ENCODE measurements around the gene KLHL22. TPM values are rescaled to one million over a fixed set of nuclear protein-coding genes. Genes with fewer than 3 reads are reported as not detected.
A peak's percentile ranks its signal among the peaks of the same experiment; 100 is the strongest.

KLHL22 gene
- total RNA-seq, 2 donors from 2014 or later: 21.4 to 26.5 TPM

GRCh38 chr22:20431511-20432192 lies 63.9 kb downstream of the KLHL22 start:
- Mint-ChIP-seq H3K4me1 (ENCODE audit: low read depth) (peaks cover 13% of the 10 kb centered on the region), H3K27ac (no peak overlapping the region), H3K4me3 (peak overlapping the region; percentile 25 to 77), H3K9me3 (no peaks in the 10 kb centered on the region), H3K27me3 (ENCODE audit: low read depth) (peaks cover 69% of the 10 kb centered on the region), H3K36me3 (ENCODE audit: insufficient read depth in 2 of 2) (no peaks in the 10 kb centered on the region)
- ATAC-seq (replicated peaks in 1 of 2) (no peak), DNase-seq (no peak)

- Mint-ChIP-seq H3K9me3 (no peaks in the 10 kb centered on the region), H3K36me3 (ENCODE audit: insufficient read depth in 2 of 2) (no peaks in the 10 kb centered on the region), H3K4me1 (ENCODE audit: low read depth) (peaks cover 11% of the 10 kb centered on the region), H3K27me3 (ENCODE audit: low read depth) (peaks cover 71% of the 10 kb centered on the region), H3K4me3 (peak overlapping the region; percentile 77 to 94), H3K27ac (no peak overlapping the region)
- DNase-seq (peak; percentile 71 to 75), ATAC-seq (replicated peaks in 1 of 2) (peak; percentile 63 to 69)
These were observed 64.7 kb downstream of the KLHL22 start for GRCh38 chr22:20430720-20431510.

GRCh38 chr22:20430101-20430719 lies 65.4 kb downstream of the KLHL22 start:
- Mint-ChIP-seq H3K27ac (no peak overlapping the region), H3K27me3 (ENCODE audit: low read depth) (peaks cover 64% of the 10 kb centered on the region), H3K4me3 (peak overlapping the region; percentile 77 to 94), H3K4me1 (ENCODE audit: low read depth) (peaks cover 5% of the 10 kb centered on the region), H3K36me3 (ENCODE audit: insufficient read depth in 2 of 2) (no peaks in the 10 kb centered on the region), H3K9me3 (no peaks in the 10 kb centered on the region)
- peak; percentile 2 to 32 for ATAC-seq (replicated peaks in 1 of 2)
- peak in 1 of 2 donors; percentile 39 for DNase-seq

DNA sequence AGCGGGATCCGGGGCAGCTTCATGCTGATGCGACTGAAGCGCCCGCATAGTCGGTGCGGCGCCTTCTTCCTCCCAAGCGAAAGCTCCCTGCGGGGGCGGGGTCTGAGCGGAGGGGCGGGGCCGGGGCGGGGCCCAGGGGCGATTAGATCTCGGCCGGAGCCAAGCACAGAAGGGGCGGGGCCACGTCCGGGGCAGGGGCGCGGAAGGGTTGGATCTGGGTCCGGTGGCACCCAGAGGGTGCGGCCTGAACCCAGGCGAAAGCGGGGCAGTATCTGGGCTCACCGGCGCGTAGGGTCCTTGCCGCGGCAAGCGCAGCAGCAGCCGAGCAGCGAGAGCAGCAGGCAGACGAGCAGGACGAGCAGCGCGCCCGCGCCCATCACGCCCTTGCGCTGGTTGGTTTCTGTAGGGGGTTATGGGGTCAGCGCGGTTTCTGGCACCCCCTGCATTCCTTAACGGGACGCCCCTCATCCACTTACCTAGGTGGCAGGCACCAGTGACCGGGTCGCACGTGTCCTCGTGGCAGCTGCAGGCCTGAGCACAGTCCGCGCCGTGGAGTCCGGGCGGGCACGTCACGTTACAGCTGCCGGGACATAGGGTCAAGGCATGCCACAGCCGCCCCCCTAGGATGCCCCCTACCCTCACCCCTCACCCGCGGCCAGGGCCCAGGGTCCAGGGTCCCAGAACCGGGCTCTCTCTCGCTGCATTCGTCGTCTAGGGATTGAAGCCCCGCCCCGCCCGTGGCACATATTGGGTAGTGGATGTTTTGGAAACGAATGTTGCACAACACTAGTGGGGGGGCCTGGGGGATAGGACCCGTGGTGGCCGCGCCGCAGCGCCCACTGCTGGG lies 66.1 kb downstream of the KLHL22 start:
- peaks cover 56% of the 10 kb centered on the region for H3K27me3 Mint-ChIP-seq (ENCODE audit: low read depth)
- ATAC-seq (replicated peaks in 1 of 2) (peak; percentile 69 to 73), DNase-seq (peak; percentile 82 to 83)
- H3K4me3 Mint-ChIP-seq: peak overlapping the region; percentile 77 to 94
- no peaks in the 10 kb centered on the region for H3K9me3 Mint-ChIP-seq
- H3K27ac Mint-ChIP-seq: peak overlapping the region; percentile 78
- no peaks in the 10 kb centered on the region for H3K36me3 Mint-ChIP-seq (ENCODE audit: insufficient read depth in 2 of 2)
- peaks cover 5% of the 10 kb centered on the region for H3K4me1 Mint-ChIP-seq (ENCODE audit: low read depth)

DNA sequence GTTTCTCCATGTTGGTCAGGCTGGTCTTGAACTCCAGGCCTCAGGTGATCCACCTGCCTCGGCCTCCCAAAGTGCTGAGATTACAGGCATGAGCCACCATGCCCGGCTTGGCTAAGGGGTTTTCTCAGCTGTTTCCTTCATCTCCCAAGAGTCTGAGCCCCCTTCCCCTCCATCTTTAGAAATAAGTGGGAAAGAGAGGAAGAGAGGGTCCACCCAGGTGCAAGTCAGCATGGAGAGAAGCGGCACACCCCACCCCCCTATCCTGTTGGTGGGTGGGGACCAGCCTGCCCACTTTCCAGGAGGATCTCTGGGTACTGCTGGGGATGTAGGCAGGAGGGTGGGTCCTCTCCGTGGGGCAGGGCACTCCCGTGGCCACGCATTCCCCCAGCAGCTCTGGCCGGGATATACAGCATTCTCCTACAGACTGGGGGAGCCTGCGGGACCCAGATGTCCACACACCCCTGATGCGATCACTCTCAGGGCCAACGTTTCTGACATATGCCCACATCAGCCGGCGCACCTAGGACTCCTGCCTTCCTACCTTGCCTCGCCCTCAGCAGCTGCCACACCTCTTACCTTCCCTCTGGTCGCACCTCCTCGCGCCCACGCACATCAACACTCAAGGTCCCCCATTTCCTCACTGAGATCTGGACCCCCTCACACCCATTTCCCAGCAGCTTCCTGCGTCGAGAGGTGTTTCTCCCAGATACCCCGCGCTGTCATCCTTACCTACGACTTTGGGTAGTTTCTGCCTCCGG lies 66.9 kb downstream of the KLHL22 start:
- no peaks in the 10 kb centered on the region for H3K36me3 Mint-ChIP-seq (ENCODE audit: insufficient read depth in 2 of 2)
- H3K4me1 Mint-ChIP-seq (ENCODE audit: low read depth): peaks cover 5% of the 10 kb centered on the region
- no peaks in the 10 kb centered on the region for H3K9me3 Mint-ChIP-seq
- ATAC-seq (replicated peaks in 1 of 2): peak in 1 of 2 donors; percentile 1
- no peak for DNase-seq
- peaks cover 49% of the 10 kb centered on the region for H3K27me3 Mint-ChIP-seq (ENCODE audit: low read depth)
- peak overlapping the region; percentile 78 for H3K27ac Mint-ChIP-seq
- H3K4me3 Mint-ChIP-seq: peak overlapping the region; percentile 77 to 94

DNA sequence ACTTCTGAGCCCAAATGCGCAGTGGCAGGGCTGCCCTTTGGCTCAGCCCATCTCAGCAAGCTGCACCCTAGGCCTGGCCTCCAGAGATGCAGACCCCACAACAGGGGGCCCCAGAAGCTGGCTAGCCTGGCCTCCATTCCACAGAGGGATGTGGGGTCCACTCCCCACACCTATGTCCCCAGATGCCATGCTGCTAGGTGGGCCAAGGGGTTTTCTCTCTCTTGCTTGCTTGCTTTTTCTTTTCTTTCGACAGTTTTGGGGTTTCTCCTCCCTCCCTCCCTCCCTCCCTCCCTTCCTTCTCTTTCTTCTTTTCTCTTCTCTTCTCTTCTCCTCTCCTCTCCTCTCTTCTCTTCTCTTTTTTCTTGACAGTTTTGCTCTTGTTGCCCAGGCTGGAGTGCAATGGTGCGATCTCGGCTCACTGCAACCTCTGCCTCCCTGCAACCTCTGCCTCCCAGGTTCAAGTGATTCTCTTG lies 67.6 kb downstream of the KLHL22 start:
- Mint-ChIP-seq H3K27me3 (ENCODE audit: low read depth) (peaks cover 51% of the 10 kb centered on the region), H3K9me3 (no peaks in the 10 kb centered on the region), H3K36me3 (ENCODE audit: insufficient read depth in 2 of 2) (no peaks in the 10 kb centered on the region), H3K4me3 (no peak overlapping the region), H3K4me1 (ENCODE audit: low read depth) (peaks cover 5% of the 10 kb centered on the region), H3K27ac (no peak overlapping the region)
- DNase-seq (no peak), ATAC-seq (replicated peaks in 1 of 2) (no peak)

- DNase-seq (no peak), ATAC-seq (replicated peaks in 1 of 2) (no peak)
- Mint-ChIP-seq H3K27me3 (ENCODE audit: low read depth) (peaks cover 45% of the 10 kb centered on the region), H3K36me3 (ENCODE audit: insufficient read depth in 2 of 2) (no peaks in the 10 kb centered on the region), H3K4me1 (ENCODE audit: low read depth) (peaks cover 5% of the 10 kb centered on the region), H3K9me3 (no peaks in the 10 kb centered on the region), H3K27ac (no peak overlapping the region), H3K4me3 (peak overlapping the region in 1 of 2 donors; percentile 29)
These were observed 68.3 kb downstream of the KLHL22 start for GRCh38 chr22:20427104-20427944.

- no peaks in the 10 kb centered on the region for H3K9me3 Mint-ChIP-seq
- peak overlapping the region in 1 of 2 donors; percentile 22 for H3K4me3 Mint-ChIP-seq
- no peaks in the 10 kb centered on the region for H3K36me3 Mint-ChIP-seq (ENCODE audit: insufficient read depth in 2 of 2)
- H3K4me1 Mint-ChIP-seq (ENCODE audit: low read depth): peaks cover 5% of the 10 kb centered on the region
- DNase-seq (no peak), ATAC-seq (replicated peaks in 1 of 2) (no peak)
- H3K27me3 Mint-ChIP-seq (ENCODE audit: low read depth): peaks cover 36% of the 10 kb centered on the region
- H3K27ac Mint-ChIP-seq: no peak overlapping the region
These were observed 69.4 kb downstream of the KLHL22 start for GRCh38 chr22:20426259-20426615.

DNA sequence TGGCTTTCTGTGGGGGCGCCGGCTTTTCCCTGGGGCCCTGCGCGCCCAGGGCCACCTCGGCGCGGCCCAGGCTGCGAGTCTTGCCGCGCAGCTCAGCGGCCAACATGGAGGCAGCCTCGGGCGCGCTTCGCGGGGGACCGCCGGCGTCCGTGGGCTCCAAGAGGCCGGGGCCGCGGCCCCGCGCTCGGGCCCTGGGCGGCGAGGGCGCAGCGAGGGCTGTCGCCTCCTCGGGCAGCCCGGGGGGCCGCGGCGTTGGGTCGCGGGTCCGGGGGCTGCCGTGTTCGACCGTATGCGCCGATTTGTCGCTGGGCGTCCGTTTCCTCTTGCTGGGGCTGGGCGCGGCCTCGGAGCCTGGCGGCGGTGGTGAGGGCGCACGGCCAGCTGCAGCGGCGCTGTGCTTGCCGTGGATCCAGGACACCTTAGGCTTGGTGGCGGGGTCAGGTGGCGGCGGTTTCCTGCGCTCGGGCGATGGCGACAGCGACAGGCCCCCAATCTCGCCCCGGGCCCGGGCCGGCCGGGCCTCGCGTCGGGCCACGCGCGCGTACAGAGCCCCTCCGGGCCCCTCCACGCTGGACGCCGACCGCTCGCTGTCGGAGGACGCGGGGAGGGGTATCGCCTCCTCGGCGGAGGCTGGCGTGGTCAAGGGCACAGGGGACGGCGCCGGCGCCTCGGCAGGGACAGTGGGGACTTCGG lies 69.9 kb downstream of the KLHL22 start:
- Mint-ChIP-seq H3K4me1 (ENCODE audit: low read depth) (peaks cover 5% of the 10 kb centered on the region), H3K27me3 (ENCODE audit: low read depth) (peaks cover 36% of the 10 kb centered on the region), H3K9me3 (no peaks in the 10 kb centered on the region), H3K27ac (no peak overlapping the region), H3K36me3 (ENCODE audit: insufficient read depth in 2 of 2) (no peaks in the 10 kb centered on the region), H3K4me3 (no peak overlapping the region)
- DNase-seq (no peak), ATAC-seq (replicated peaks in 1 of 2) (no peak)

DNA sequence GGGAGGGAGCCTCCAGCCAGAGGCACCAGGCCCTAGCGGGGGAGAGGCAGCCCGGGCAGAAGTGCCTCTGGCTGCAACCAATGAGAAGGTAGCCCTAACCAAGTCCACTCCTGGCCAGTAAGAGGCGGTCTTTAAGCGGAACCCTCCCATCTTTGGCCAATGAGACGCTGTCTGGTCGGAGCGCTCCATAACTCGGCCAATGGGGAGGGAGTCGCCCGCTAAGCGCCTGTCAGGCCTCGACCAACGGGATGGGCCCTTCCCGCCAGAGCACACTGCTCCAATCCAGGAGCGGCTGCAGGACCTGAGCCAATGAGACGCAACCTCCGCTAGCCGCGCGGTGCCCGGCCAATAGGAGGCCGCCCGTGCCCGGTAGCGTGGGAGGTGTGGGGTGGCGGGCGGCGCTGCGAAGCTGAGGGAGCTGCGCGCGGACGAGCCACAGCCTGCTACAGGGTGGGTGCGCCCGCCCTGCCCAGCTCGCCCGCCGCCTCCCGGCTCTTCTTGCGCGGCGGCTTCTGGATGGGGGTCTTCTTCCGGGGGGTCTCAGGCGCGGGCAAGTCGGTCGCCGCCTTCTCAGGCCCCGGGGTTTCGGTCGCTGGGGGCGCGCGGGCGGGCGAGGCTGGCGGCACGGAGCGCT lies 70.5 kb downstream of the KLHL22 start:
- peaks cover 5% of the 10 kb centered on the region for H3K4me1 Mint-ChIP-seq (ENCODE audit: low read depth)
- H3K9me3 Mint-ChIP-seq: no peaks in the 10 kb centered on the region
- peaks cover 36% of the 10 kb centered on the region for H3K27me3 Mint-ChIP-seq (ENCODE audit: low read depth)
- peak overlapping the region in 1 of 2 donors; percentile 51 for H3K4me3 Mint-ChIP-seq
- no peak for ATAC-seq (replicated peaks in 1 of 2)
- H3K27ac Mint-ChIP-seq: no peak overlapping the region
- no peak for DNase-seq
- H3K36me3 Mint-ChIP-seq (ENCODE audit: insufficient read depth in 2 of 2): no peaks in the 10 kb centered on the region

DNA sequence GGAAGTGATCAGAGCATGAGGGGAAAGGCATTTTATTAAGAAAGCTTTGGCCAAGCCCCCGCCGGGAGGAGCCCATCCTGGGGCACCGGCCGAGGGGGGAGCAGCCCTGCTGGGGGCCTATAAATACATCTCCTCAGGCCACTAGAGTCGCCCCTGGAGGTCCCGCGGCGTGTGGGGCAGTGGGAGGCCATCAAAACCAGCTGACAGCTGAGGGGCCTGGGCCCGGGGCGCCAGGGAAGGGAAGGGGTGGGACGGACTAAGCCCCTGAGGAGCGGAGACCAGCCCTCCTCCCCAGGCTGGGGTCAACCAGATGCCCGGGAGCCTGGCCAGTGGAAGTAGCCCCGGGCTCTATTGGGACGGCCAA lies 71.0 kb downstream of the KLHL22 start:
- H3K27ac Mint-ChIP-seq: no peak overlapping the region
- peaks cover 5% of the 10 kb centered on the region for H3K4me1 Mint-ChIP-seq (ENCODE audit: low read depth)
- DNase-seq (no peak), ATAC-seq (replicated peaks in 1 of 2) (no peak)
- no peaks in the 10 kb centered on the region for H3K36me3 Mint-ChIP-seq (ENCODE audit: insufficient read depth in 2 of 2)
- H3K4me3 Mint-ChIP-seq: peak overlapping the region in 1 of 2 donors; percentile 51
- H3K9me3 Mint-ChIP-seq: no peaks in the 10 kb centered on the region
- H3K27me3 Mint-ChIP-seq (ENCODE audit: low read depth): peaks cover 36% of the 10 kb centered on the region
